Fibroblast of villous mesenchyme (primary cell): ENCODE data around the gene CA5A. TPM values are rescaled to one million over a fixed set of nuclear protein-coding genes. Genes with fewer than 3 reads are reported as not detected.
A peak's percentile ranks its signal among the peaks of the same experiment; 100 is the strongest.

Experiments
- DNase-seq: peaks from one replicate; pipeline ENCODE4 v3.0.0-alpha.2; 2010; ENCODE audit warnings: low read depth
- H3K4me3 ChIP-seq: 2 replicates; pipeline ENCODE4 v1.5.1; 2011; ENCODE audit warnings: low read depth, mild to moderate bottlenecking, low read length
- CTCF ChIP-seq: IDR thresholded peaks from 2 replicates; pipeline ENCODE4 v1.5.1; 2012; ENCODE audit warnings: low read depth, mild to moderate bottlenecking, low read length; ENCODE audit not compliant: insufficient read depth
- total RNA-seq: library from RNA; depleted of rRNA; stranded (reverse); fragments of >200 nt; gene quantifications from 2 replicates; pipeline ENCODE4 v1.2.3, GENCODE V29; 2012

Gene CA5A
- total RNA-seq, 1 donor, result not detected

GRCh38 chr16:87968541-87968940 is 32.2 kb upstream of the CA5A start:
- no peak for TF ChIP-seq CTCF
- no peak overlapping the region for H3K4me3 ChIP-seq
- peak; percentile 67 for DNase-seq

- TF ChIP-seq CTCF, result no peak
- DNase-seq, result no peak
- H3K4me3 ChIP-seq, result no peak overlapping the region
Measured at GRCh38 chr16:87966685-87967185, 30.4 kb upstream of the CA5A start.

GRCh38 chr16:87966064-87966645 is 29.8 kb upstream of the CA5A start:
- H3K4me3 ChIP-seq, result no peak overlapping the region
- no peak for TF ChIP-seq CTCF
- DNase-seq, result no peak

GRCh38 chr16:87965417-87965816 is 29.1 kb upstream of the CA5A start:
- no peak for TF ChIP-seq CTCF
- no peak overlapping the region for H3K4me3 ChIP-seq
- DNase-seq, result no peak

GRCh38 chr16:87964049-87964659 is 27.8 kb upstream of the CA5A start:
- DNase-seq, result no peak
- H3K4me3 ChIP-seq, result no peak overlapping the region
- no peak for TF ChIP-seq CTCF

- no peak overlapping the region for H3K4me3 ChIP-seq
- TF ChIP-seq CTCF, result no peak
- DNase-seq, result peak; percentile 79
Measured at GRCh38 chr16:87963400-87963799, 27.1 kb upstream of the CA5A start.
